Lung (tissue), 12 donors: Measurements from ENCODE around the gene USP32. TPM values are rescaled to one million over a fixed set of nuclear protein-coding genes. Genes with fewer than 3 reads are reported as not detected.

ENCODE experiments used
- ATAC-seq: fragments of 200-7000 bp; cut with Tn5 transposase; one replicate; pipeline ENCODE4 v1.9.1; 2020; ENCODE audit warnings: moderate number of reproducible peaks; ENCODE audit not compliant: insufficient read depth, low FRiP score
- DNase-seq, 3 donors: peaks; one replicate each; pipeline ENCODE4 v3.0.0-alpha.2; 2013 to 2017
- H3K27ac ChIP-seq, 2 donors: one replicate each; pipeline ENCODE4 v1.5.1; 2013; ENCODE audit warnings: mild to moderate bottlenecking in 2 of 2, moderate library complexity in 2 of 2, control low read depth in 1 of 2, inconsistent platforms in 1 of 2, low read depth in 1 of 2, low read length in 1 of 2
- H3K27me3 ChIP-seq, 3 donors: one replicate each; pipeline ENCODE4 v1.5.1; 2013; ENCODE audit warnings: low read length in 2 of 3; ENCODE audit not compliant: control insufficient read depth in 3 of 3, insufficient read depth in 3 of 3
- H3K36me3 ChIP-seq, 4 donors: one replicate each; pipeline ENCODE4 v1.5.1; 2013; ENCODE audit warnings: low read length in 4 of 4, mild to moderate bottlenecking in 1 of 4, moderate library complexity in 1 of 4; ENCODE audit not compliant: control insufficient read depth in 4 of 4, insufficient read depth in 4 of 4
- H3K4me1 ChIP-seq, 5 donors: one replicate each; pipeline ENCODE4 v1.5.1; 2013; ENCODE audit warnings: low read length in 5 of 5, mild to moderate bottlenecking in 2 of 5, moderate library complexity in 1 of 5; ENCODE audit not compliant: control insufficient read depth in 5 of 5, insufficient read depth in 5 of 5
- H3K4me3 ChIP-seq: one replicate; pipeline ENCODE4 v1.5.1; 2013; ENCODE audit warnings: mild to moderate bottlenecking, control low read depth, moderate library complexity
- H3K9ac ChIP-seq, 2 donors: one replicate each; pipeline ENCODE4 v1.5.1; 2013; ENCODE audit warnings: low read length in 2 of 2, control low read depth in 1 of 2; ENCODE audit not compliant: insufficient read depth in 1 of 2
- H3K9me3 ChIP-seq, 4 donors: one replicate each; pipeline ENCODE4 v1.5.1; 2013; ENCODE audit warnings: low read length in 3 of 4, mild to moderate bottlenecking in 1 of 4, moderate library complexity in 1 of 4; ENCODE audit not compliant: control insufficient read depth in 4 of 4, insufficient read depth in 3 of 4
- WGBS, 2 donors: extraction: QIAGEN DNeasy Blood & Tissue Kit; methylation state at CpG; one replicate each; pipeline ENCODE4 v1.1.7; 2013; 5-methylcytosine and 5-hydroxymethylcytosine counted together
- polyA plus RNA-seq, 2 donors: library from polyadenylated mRNA; stranded (reverse); fragments of 200-250 nt; gene quantifications; one replicate each; pipeline ENCODE4 v1.2.1, GENCODE V29; 2013
- total RNA-seq, 2 donors: library from RNA; depleted of rRNA in 1 of 2; stranded (reverse); fragments of >200 nt in 1 of 2; gene quantifications; one replicate each; pipeline ENCODE4 v1.2.1, GENCODE V29; 2014 to 2021
- TF ChIP-seq, protein P1 (sequence below): IDR thresholded peaks from 2 replicates; pipeline ENCODE4 v1.5.1; 2012; ENCODE audit warnings: mild to moderate bottlenecking; ENCODE audit errors: control extremely low read depth, extremely low read depth
- donor health status: control.
- donor health status: control.
- donor health status: Bipolar disorder and iron deficiency.
- donor health status: healthy.
- donor health status: DM: yes; HTN: yes; CAD: no.

Gene USP32
- total and polyA plus RNA-seq, 4 donors: 18.2 to 96.6 (median 51.1) TPM

DNA sequence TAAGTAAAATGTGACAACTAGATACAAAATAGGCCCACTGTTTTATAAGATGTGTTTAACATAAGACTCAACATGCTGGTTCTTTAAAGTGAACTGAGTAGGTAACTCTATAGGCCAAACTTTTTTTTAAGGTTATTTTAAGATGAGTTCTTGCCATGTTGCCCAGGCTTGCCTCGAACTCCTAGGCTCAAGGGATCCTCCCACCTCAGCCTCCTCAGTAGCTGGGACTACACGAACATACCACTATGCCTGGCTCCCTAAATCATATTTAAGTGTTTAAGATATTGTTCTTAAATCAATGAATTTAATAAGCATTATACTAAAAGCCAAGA is 69.9 kb downstream of the USP32 start:
- 97 to 98% methylated on average over 2 of the region's 2 CpGs for WGBS, 2 donors
- Histone ChIP-seq H3K27ac (no peak overlapping the region), H3K9me3 (no peaks in the 10 kb centered on the region), H3K9ac (no peak overlapping the region), H3K27me3 (no peaks in the 10 kb centered on the region), H3K36me3 (peaks cover 0 to under 1% (median 0%) of the 10 kb centered on the region in 4 donors), H3K4me3 (no peak overlapping the region), H3K4me1 (peaks cover 0 to under 1% (median 0%) of the 10 kb centered on the region in 5 donors)
- TF ChIP-seq, protein P1, sequence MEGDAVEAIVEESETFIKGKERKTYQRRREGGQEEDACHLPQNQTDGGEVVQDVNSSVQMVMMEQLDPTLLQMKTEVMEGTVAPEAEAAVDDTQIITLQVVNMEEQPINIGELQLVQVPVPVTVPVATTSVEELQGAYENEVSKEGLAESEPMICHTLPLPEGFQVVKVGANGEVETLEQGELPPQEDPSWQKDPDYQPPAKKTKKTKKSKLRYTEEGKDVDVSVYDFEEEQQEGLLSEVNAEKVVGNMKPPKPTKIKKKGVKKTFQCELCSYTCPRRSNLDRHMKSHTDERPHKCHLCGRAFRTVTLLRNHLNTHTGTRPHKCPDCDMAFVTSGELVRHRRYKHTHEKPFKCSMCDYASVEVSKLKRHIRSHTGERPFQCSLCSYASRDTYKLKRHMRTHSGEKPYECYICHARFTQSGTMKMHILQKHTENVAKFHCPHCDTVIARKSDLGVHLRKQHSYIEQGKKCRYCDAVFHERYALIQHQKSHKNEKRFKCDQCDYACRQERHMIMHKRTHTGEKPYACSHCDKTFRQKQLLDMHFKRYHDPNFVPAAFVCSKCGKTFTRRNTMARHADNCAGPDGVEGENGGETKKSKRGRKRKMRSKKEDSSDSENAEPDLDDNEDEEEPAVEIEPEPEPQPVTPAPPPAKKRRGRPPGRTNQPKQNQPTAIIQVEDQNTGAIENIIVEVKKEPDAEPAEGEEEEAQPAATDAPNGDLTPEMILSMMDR: no peak
- DNase-seq (no peak), ATAC-seq (no peak)

DNA sequence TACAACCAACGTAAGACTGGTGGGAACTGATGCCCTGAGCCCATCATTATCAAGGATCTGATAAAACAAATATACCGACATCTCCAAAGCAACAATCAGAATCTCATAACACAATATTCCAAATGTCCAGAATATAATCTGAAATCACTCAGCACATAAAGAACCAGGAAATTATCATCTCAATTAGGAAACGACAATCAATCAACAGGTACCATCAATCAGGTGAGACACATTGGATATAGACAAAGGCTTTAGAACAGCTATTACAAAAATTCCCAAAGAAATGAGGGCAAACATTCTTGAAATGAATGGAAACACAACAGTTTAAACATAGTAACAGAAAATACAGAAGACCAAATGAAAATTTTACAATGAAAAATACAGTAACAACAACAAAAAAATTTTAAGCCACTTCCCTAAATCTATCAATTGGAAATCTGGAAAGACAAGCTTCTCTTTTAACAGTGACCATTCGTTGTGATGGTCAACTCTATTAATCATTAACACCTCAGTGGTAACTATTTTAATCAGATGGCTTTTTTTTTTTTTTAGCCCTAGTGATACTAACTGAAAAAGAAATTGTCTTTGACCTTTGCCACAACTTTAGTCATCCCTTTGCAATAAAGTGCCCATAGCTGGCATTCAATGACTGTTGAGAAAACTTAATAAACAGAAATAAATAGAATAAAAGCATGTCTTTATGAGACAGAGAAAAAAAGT is 70.4 kb downstream of the USP32 start:
- H3K36me3 ChIP-seq: no peaks in the 10 kb centered on the region
- H3K27me3 ChIP-seq: no peaks in the 10 kb centered on the region
- ATAC-seq (no peak), DNase-seq (no peak)
- H3K9ac ChIP-seq: no peak overlapping the region
- H3K4me3 ChIP-seq: no peak overlapping the region
- no peak overlapping the region for H3K27ac ChIP-seq
- H3K4me1 ChIP-seq: no peaks in the 10 kb centered on the region
- no peaks in the 10 kb centered on the region for H3K9me3 ChIP-seq
- WGBS, 2 donors: 78 to 94% methylated on average over 4 of the region's 4 CpGs
- TF ChIP-seq, protein P1: no peak

DNA sequence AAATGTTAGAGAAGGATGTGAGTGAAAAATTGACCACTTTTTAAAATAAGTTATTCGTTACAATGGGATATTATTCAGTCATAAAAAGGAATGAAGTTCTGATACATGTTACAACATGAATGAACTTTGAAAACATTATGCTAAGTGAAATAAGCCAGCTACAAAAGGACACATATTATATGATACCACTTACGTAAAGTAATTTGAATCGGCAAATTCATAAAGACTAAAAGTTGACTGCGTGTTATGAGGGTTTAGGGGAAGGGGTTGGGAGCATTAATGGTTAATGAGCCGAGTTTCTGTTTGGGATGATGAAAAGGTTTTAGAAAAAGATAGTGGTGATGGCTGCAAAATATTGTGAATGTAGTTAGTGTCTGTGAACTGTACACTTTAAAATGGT is 73.1 kb downstream of the USP32 start:
- Histone ChIP-seq H3K9ac (no peak overlapping the region), H3K36me3 (no peaks in the 10 kb centered on the region), H3K4me1 (no peaks in the 10 kb centered on the region), H3K27me3 (no peaks in the 10 kb centered on the region), H3K4me3 (no peak overlapping the region), H3K27ac (no peak overlapping the region), H3K9me3 (no peaks in the 10 kb centered on the region)
- WGBS, 2 donors: 98 to 99% methylated on average over 5 of the region's 5 CpGs
- ATAC-seq (no peak), DNase-seq (no peak)
- TF ChIP-seq, protein P1: no peak

DNA sequence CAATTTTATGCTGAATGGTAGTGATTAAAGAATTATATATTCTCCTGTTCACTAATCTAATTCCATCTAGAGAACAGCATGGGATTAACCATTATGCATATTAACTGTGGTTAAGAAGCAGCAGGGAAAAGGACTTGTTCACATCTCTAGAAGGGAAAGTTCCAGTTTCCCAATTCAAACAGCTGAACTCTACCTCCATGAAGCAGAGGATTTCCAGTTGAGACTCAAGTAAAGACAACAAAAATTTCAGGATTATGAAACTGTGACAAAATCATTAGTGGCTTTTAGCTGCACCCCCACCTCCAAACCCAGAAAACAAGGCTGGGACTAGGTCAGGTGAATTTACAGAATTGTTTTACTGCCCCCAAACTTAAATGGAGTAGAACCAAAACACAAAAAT is 73.6 kb downstream of the USP32 start:
- H3K9me3 ChIP-seq: no peaks in the 10 kb centered on the region
- H3K9ac ChIP-seq: no peak overlapping the region

More for the DNA sequence above, 73.6 kb downstream of the USP32 start:
- no peaks in the 10 kb centered on the region for H3K27me3 ChIP-seq
- ATAC-seq (no peak), DNase-seq (no peak)
- H3K27ac ChIP-seq: no peak overlapping the region
- H3K36me3 ChIP-seq: no peaks in the 10 kb centered on the region
- TF ChIP-seq, protein P1: no peak
- no peaks in the 10 kb centered on the region for H3K4me1 ChIP-seq
- H3K4me3 ChIP-seq: no peak overlapping the region
